ENCODE measurements around the gene ABI3BP.

GRCh38 chr3:100719136-100719535 is 274.1 kb downstream of the ABI3BP start:
- TF ChIP-seq POLR2AphosphoS5 (IDR thresholded peaks at IDR 0.05; ENCODE audit: low read depth) (no peak), REST (IDR thresholded peaks at IDR 0.05; ENCODE audit: unreplicated experiment) (no peak), CTCF (conservative IDR thresholded peaks at IDR 0.05; ENCODE audit: low read depth in 2 of 2) (no peak), STAT1 (IDR thresholded peaks at IDR 0.05; ENCODE audit: unreplicated experiment) (no peak), JUNB (IDR thresholded peaks at IDR 0.05; ENCODE audit: unreplicated experiment) (no peak), CREB1 (CRISPR knock-in tag; IDR thresholded peaks at IDR 0.05; ENCODE audit: low read depth) (no peak), EZH2 (IDR thresholded peaks at IDR 0.05; ENCODE audit: low read depth, unreplicated experiment) (no peak), ZNF331 (CRISPR knock-in tag; IDR thresholded peaks at IDR 0.05; ENCODE audit: low read depth) (no peak)

All from GM23338 (cell line).